ENCODE measurements around the gene CNEP1R1.
"Not testable (repeated sequence)": the region's sequence is repeated elsewhere in the genome, so short reads cannot be mapped to it uniquely, and the experiment has no call there.

DNA sequence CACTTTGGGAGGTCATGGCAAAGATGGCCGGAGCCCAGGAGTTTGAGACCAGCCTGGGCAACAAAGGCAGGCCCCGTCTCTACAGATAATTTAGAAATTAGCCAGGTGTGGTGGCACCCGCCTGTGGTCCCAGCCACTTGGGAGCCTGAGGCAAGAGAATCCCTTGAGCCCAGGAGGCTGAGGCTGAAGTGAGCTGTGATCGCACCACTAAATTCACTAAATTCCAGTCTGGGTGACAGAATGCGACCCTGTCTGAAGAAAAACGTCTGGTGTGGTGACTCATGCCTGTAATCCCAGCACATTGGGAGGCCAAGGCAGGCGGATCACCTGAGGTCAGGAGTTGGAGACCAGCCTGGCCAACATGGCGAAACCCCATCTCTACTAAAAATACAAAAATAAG is 10.8 kb upstream of the CNEP1R1 start:
- TF ChIP-seq, protein P1, sequence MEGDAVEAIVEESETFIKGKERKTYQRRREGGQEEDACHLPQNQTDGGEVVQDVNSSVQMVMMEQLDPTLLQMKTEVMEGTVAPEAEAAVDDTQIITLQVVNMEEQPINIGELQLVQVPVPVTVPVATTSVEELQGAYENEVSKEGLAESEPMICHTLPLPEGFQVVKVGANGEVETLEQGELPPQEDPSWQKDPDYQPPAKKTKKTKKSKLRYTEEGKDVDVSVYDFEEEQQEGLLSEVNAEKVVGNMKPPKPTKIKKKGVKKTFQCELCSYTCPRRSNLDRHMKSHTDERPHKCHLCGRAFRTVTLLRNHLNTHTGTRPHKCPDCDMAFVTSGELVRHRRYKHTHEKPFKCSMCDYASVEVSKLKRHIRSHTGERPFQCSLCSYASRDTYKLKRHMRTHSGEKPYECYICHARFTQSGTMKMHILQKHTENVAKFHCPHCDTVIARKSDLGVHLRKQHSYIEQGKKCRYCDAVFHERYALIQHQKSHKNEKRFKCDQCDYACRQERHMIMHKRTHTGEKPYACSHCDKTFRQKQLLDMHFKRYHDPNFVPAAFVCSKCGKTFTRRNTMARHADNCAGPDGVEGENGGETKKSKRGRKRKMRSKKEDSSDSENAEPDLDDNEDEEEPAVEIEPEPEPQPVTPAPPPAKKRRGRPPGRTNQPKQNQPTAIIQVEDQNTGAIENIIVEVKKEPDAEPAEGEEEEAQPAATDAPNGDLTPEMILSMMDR (IDR thresholded peaks at IDR 0.05): not testable (repeated sequence)
- TF ChIP-seq POLR2A (IDR thresholded peaks at IDR 0.05): not testable (repeated sequence)

All from esophagus squamous epithelium (tissue), 4 donors.